Epithelial cell of proximal tubule (primary cell): Measurements from ENCODE around the gene CPSF2. TPM values are rescaled to one million over a fixed set of nuclear protein-coding genes. Genes with fewer than 3 reads are reported as not detected.
"Not testable (repeated sequence)": the region's sequence is repeated elsewhere in the genome, so short reads cannot be mapped to it uniquely, and the experiment has no call there.

ENCODE experiments used
- DNase-seq: peaks from one replicate; pipeline ENCODE4 v3.0.0-alpha.2; 2011; ENCODE audit warnings: low read depth
- H3K4me3 ChIP-seq: 2 replicates; pipeline ENCODE4 v1.5.1; 2011; ENCODE audit warnings: low read depth, mild to moderate bottlenecking, low read length
- total RNA-seq: library from RNA; depleted of rRNA; stranded (reverse); fragments of >200 nt; gene quantifications from 2 replicates; pipeline ENCODE4 v1.2.3, GENCODE V29; 2015
- TF ChIP-seq, protein P1 (sequence below): conservative IDR thresholded peaks from 2 replicates; pipeline ENCODE4 v1.5.1; 2012; ENCODE audit warnings: low read depth, mild to moderate bottlenecking, low read length

CPSF2 gene
- total RNA-seq, 1 donor from 2014 or later, result 35.6 TPM

- no peak overlapping the region for H3K4me3 ChIP-seq
- no peak for DNase-seq
- TF ChIP-seq, protein P1, sequence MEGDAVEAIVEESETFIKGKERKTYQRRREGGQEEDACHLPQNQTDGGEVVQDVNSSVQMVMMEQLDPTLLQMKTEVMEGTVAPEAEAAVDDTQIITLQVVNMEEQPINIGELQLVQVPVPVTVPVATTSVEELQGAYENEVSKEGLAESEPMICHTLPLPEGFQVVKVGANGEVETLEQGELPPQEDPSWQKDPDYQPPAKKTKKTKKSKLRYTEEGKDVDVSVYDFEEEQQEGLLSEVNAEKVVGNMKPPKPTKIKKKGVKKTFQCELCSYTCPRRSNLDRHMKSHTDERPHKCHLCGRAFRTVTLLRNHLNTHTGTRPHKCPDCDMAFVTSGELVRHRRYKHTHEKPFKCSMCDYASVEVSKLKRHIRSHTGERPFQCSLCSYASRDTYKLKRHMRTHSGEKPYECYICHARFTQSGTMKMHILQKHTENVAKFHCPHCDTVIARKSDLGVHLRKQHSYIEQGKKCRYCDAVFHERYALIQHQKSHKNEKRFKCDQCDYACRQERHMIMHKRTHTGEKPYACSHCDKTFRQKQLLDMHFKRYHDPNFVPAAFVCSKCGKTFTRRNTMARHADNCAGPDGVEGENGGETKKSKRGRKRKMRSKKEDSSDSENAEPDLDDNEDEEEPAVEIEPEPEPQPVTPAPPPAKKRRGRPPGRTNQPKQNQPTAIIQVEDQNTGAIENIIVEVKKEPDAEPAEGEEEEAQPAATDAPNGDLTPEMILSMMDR, result no peak
Observed at GRCh38 chr14:92204792-92205191, 83.0 kb downstream of the CPSF2 start.

DNA sequence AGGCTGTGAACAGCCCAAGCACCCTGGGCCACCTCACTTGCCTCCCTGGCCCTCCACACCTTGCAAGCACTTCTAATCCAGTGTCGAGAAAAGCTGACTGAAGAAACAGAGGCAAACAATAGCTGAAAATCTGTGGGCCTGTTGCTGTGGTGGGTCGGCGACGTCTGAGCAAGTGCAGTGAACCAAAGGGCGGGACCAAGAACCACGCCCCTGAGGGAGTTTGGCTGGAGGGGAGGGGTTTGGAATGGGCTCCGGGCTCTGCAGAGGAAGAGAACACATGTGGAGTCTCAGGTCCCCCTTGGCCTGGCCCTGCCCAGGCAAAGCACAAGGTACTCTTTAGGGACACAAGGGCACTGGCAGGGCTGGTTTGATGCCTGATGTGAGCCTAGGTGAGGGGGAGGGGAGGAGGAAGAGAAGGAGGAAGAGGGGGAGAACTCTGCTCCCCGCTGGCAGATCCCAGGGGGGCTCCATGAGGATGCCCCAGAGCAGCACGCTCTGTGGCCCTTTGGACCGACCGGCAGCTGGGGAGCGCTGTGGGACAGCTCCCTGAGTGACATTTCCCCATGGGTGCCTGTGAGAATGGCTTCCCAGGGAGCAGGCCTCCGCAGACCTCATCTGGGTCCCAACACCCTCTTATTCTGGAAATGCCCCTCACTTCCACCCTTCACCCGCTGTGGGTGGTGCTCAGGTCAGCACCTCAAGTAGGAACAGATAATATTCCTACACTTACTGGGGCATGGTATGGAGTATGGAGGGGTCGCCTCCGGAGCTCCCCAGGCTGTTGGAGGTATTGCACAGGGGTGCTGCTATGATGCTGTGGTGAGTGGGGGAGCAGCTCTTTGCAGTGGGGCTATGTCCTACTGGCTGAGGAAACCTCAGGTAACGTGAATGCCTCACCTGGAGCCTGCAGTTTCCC, 85.5 kb downstream of the CPSF2 start:
- no peak for DNase-seq
- H3K4me3 ChIP-seq, result no peak overlapping the region
- TF ChIP-seq, protein P1, result no peak

DNA sequence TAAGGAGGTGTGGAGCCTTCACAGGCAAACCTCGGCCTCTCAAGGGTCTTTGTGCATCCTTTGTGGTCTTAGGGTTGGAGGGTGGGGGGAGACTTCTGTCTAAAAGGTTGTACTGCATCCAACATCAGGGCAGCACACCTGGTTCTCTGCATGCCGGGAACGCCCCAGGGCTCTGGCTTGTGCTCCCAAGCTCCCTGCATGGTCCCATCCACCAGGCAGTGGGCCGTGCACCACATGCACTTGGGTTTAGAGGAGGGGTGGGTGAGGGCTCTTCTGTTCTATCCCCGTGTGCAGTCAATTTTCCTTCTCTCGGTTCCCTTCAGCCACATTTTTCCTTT, 86.1 kb downstream of the CPSF2 start:
- H3K4me3 ChIP-seq, result no peak overlapping the region
- no peak for DNase-seq
- TF ChIP-seq, protein P1, result no peak

GRCh38 chr14:92209141-92209540, 87.4 kb downstream of the CPSF2 start:
- no peak overlapping the region for H3K4me3 ChIP-seq
- no peak for DNase-seq
- TF ChIP-seq, protein P1, result no peak

DNA sequence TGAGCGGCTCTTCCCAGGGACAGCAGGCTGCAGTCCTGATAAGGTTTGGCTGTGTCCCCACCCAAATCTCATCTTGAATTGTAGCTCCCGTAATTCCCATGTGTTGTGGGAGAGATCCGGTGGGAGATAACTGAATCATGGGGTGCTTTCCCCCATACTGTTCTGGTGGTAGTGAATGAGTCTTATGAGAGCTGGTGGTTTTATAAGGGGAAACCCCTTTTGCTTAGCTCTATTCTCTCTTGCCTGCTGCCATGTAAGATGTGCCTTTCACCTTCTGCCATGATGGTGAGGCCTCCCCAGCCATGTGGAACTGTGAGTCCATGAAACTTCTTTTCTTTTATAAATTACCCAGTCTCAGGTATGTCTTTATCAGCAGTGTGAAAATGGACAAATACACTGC, 91.4 kb downstream of the CPSF2 start:
- not testable (repeated sequence) for DNase-seq, H3K4me3 ChIP-seq

DNA sequence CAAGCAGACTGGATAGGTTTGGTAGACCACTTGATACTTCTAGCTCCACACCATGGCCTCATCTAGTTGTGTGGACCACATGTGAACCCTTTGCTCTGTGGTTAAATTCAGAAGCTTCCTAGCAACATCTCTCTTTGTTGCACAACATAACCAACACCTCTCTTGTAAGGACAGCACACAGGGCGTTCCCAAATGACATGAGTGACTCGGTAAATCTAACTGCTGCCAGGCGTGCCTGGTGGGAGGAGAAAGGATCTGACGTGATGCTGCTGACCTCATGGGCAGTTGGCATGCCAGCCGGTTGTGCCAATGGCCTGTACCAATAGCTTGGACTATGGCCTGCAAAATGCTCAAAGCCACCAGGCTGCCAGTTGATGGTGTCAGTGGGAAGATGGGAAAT, 93.8 kb downstream of the CPSF2 start:
- H3K4me3 ChIP-seq, result no peak overlapping the region
- TF ChIP-seq, protein P1, result no peak
- no peak for DNase-seq

GRCh38 chr14:92217936-92218335, 96.2 kb downstream of the CPSF2 start:
- no peak for DNase-seq
- TF ChIP-seq, protein P1, result no peak
- H3K4me3 ChIP-seq, result no peak overlapping the region

Other genes starting within 250 kb of the CPSF2 start
- 2.2 and 4.8 TPM in 2 replicates for gene FBLN5, start 174.3 kb upstream of the CPSF2 start, total RNA-seq
- gene TRIP11, start 81.9 kb upstream of the CPSF2 start, total RNA-seq, result 12.0 and 15.1 TPM in 2 replicates
- gene ATXN3, start 15.4 kb upstream of the CPSF2 start, total RNA-seq, result 15.0 and 23.1 TPM in 2 replicates
- 174 and 316 TPM in 2 replicates for gene NDUFB1, start 263 bp upstream of the CPSF2 start, total RNA-seq
- gene SLC24A4, start 201.2 kb downstream of the CPSF2 start, total RNA-seq, result not detected in 2 replicates